Left cardiac atrium (tissue), 4 donors: ENCODE results near the gene PIK3R5. TPM values are rescaled to one million over a fixed set of nuclear protein-coding genes. Genes with fewer than 3 reads are reported as not detected.

Experiments
- ATAC-seq, 2 donors: fragments of 200-7000 bp; cut with Tn5 transposase; one replicate each; pipeline ENCODE4 v1.9.1; 2020; ENCODE audit warnings: mild to moderate bottlenecking in 2 of 2, moderate library complexity in 2 of 2
- DNase-seq: peaks from one replicate; pipeline ENCODE4 v3.0.0-alpha.2; 2020
- intact Hi-C, 2 donors: fragments of 100-400 bp; cut with DNase I; formaldehyde crosslinking; loops; one replicate each; pipeline versions ENCODE4 v1.14.1 to v1.15.1; 2022 to 2023
- total RNA-seq, 2 donors: library from RNA; stranded (reverse); fragmentation: NEBNext Ultra II Directional; extraction: Animal tissue kit (Norgen Biotek cat#: 25700); gene quantifications; one replicate each; pipeline ENCODE4 v1.2.1, GENCODE V29; 2021
- donor health status: DM: no; HTN: yes; CAD: no.
- donor health status: DM: no; HTN: yes; CAD: no; lungs with severe emphysema.
- donor health status: DM: yes; HTN: yes; CAD: no.
- donor health status: Dilated cardiomyopathy.

The PIK3R5 gene
- total RNA-seq, 2 donors from 2014 or later, result 6.3 TPM

DNA sequence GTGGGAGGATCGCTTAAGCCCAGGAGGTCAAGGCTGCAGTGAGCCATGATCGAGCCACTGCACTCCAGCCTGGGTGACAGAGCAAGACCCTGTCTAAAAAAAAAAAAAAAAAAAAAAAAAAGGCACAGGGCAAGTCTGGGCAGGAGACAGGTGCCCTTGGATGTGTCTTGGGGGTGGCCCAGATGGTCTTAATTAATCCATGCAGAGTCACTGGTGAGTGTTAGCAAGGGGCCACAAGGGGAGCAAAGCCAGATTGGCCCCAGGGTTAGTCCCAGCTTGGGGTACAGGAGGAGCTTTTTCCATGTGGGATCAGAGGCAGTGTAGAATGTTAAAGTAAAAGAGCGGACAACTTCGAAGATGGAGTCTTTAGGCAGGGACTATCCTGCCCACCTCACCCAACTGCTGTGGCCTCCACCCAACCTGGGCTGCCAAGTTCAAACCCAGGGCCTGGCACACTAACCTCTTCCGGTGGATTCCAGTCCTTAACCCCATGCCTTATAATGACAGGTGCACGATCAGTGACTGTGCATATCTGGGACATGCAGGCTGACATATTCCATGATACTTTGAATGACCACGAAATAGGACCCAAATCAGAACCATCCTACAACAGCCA lies 134.2 kb downstream of the PIK3R5 start:
- no peak for DNase-seq
- no peak for ATAC-seq
- intact Hi-C loops, result no loop called here

DNA sequence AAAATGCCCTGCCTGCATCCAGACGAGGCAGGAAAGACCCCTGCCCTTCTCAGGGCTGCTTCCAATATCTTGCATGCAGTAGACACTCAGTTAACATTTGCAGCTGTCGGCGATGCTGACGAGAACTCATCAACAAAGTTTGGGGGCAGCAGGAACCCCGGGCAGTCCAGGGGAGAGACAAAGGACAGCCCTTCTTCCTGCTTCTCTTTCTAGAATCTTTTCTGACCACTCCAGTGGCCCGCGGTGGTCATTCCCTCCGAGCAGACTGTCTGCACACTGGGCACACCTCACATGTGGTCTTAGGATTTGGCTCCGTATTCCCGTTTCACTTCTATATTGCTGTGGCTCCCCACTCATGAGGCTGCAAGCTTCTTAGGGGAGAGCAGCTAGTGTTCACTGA lies 135.4 kb downstream of the PIK3R5 start:
- DNase-seq, result no peak
- intact Hi-C loops, result no loop called here
- ATAC-seq, result no peak

DNA sequence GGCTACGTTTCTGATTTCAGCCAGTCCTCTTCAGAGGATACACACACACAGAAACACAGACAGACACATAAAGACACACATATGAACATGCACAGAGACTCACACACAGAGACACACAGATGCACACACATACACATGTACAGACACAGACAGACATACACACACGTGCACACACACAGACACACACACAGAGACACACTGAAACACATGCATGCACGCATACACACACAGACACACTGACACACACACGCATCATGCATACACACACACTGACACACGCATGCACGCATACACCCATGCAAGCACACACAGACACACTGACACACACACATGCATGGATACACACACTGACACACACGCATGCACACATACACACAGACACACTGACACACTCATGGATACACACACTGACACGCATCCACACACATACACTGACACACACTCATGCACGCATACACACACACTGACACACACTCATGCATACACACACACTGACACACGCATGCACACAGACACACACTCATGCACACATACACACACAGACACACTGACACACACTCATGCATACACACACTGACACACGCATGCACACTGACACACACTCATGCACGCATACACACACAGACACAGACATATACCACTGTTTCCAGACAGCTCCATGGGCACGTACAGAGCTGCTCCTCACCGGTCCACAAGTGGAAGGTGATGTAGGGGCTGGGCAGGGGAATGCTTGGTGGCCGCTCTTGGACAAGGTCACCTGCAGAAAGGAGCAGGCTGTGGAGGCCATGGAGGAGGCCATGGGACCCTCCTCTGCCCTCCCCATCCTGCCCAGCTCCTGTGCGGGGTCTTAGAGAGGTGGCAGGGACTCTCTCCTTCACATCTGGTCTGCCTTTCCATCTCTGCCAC lies 136.2 kb downstream of the PIK3R5 start:
- intact Hi-C loops, result no loop called here
- DNase-seq (no peak), ATAC-seq (no peak)

Other genes with a start within 250 kb of the PIK3R5 start
- not detected for gene CCDC42, start 220.9 kb downstream of the PIK3R5 start, total RNA-seq
- not detected for gene SPDYE4, start 207.2 kb downstream of the PIK3R5 start, total RNA-seq
- gene MFSD6L, start 166.3 kb downstream of the PIK3R5 start, total RNA-seq, result not detected
- 1 to 10 TPM in 1 of 2 donors, under 1 TPM in 1; 0.79 to 1.1 TPM for gene PIK3R6, start 98.0 kb downstream of the PIK3R5 start, total RNA-seq
- gene NTN1, start 55.8 kb upstream of the PIK3R5 start, total RNA-seq, result 100 to 1,000 TPM in 1 of 2 donors, 10 to 100 TPM in 1; 99.9 to 167 TPM